HG03108 (cell line): Measurements from ENCODE around the gene THSD7A.

Experiments used
- ATAC-seq: cut with Tn5 transposase; IDR thresholded peaks from one replicate; pipeline ENCODE4 v1.9.1; 2021; ENCODE audit warnings: moderate library complexity; ENCODE audit not compliant: unreplicated experiment

Gene THSD7A

GRCh38 chr7:11754123-11754522, 77.9 kb downstream of the THSD7A start:
- ATAC-seq, result no peak

- no peak for ATAC-seq
Measured at GRCh38 chr7:11753433-11753832, 78.6 kb downstream of the THSD7A start.

GRCh38 chr7:11751807-11752389, 80.1 kb downstream of the THSD7A start:
- ATAC-seq, result no peak

- ATAC-seq, result no peak
Measured at GRCh38 chr7:11751315-11751714, 80.7 kb downstream of the THSD7A start.

DNA sequence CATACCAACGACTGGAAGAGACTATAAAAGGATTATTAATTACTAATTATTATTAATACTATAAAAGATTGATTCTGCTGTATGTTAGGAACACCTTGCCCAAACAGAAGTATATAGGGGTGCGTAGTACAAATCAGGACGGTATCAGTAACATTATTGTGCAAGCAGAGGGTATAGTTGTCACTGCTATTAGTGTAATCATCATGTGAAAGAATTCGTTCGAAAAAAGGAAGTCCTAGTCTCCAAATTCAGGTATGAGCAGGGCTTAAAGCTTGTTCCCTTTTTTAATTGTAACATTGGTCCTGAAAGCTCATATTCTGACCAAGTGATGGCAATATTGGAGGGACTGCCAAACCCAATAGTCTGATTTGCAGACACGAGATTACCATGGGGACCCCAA, 81.8 kb downstream of the THSD7A start:
- ATAC-seq, result no peak

GRCh38 chr7:11749629-11750028, 82.4 kb downstream of the THSD7A start:
- ATAC-seq, result no peak

- ATAC-seq, result no peak
Measured at GRCh38 chr7:11748884-11749283, 83.1 kb downstream of the THSD7A start.

DNA sequence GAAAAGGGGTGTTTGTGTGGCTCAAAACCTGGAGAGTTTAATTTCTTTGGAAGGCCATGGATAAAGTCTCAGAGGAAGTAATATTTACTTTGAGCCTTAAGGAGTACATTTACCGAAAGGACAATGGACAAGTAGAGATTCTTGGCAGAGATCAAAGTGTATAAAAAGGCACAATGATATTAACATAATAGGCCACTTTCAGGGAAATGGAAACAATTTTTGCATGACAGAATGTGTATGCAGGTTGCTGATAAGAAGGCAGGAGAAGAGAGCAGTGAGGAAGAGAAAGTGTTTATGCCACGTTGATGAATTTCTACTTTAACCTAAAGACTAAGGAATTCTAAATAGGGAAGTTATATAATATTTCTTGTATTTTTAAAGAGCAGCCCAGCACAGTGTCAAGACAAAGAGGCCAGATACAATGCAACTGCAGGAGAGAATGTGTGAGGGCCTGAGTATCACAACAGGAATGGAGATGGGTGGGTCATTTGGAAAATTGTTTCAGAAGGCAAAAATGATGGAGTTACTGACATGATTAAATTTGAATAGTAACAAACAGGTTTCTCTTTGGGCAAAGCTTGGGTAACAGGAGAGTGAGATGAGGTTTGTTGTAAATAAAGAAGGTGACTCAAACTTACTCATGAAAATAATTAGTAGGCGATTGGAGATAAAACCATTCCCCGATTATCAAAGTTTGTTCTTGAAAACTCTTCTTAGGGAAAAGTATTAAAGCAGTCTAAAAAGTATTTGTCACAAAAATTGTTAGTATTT, 84.1 kb downstream of the THSD7A start:
- ATAC-seq, result no peak

DNA sequence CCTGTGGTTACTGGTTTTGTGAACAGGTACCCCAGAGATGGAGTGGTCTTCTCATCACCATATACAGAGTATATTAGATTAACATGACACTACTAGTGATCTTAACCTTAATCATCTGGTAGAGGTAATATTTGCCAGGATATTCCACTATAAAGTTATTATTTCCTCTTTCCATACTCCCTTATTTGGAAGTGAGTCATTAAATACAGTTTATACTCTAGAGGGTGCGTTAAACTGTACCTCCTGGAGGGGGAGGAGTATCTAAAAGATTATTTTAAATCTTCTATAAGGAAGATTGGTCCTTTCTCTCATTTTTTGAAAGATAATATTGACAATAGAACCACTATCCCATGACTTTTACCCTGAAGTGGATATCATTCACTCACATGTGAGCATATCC, 85.4 kb downstream of the THSD7A start:
- no peak for ATAC-seq

- no peak for ATAC-seq
Measured at GRCh38 chr7:11743548-11743947, 88.5 kb downstream of the THSD7A start.

- ATAC-seq, result no peak
Measured at GRCh38 chr7:11743016-11743415, 89.0 kb downstream of the THSD7A start.

DNA sequence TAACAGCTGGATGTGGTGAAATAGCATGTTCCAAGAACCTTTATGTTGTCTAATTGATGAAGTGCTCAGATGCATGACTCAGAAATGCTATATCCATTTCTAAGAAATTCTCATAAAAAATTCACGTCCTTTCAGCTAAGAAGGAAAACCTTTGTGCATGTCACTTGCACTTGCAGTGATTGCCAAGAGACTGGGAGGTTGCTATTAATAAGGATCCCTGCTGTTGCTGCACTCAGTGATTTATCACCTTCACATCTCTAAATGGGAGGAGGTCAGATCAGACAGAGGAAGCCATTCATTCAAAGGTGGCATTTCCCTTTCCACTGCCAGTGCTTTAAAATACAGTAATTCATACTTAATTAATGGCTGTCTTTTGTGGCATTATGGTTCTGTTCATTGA, 89.5 kb downstream of the THSD7A start:
- ATAC-seq, result no peak

DNA sequence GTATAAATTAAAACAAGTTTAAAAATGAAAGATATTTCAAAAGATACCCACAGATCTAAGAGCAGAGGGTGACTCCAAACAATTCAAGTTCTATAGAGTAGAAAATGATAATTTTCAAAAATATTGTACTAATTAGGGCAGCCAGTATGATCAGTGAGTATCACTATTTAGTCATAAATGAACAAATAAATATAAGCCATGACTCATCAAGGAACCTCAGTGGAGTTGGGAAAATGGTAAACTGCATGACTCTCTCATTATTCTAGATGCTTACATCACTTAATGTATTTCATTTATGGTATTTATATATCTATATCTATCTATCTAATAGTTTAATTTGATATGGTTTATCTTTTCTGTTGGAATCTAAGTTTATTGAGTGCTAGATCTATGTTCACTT, 94.3 kb downstream of the THSD7A start:
- ATAC-seq, result no peak

DNA sequence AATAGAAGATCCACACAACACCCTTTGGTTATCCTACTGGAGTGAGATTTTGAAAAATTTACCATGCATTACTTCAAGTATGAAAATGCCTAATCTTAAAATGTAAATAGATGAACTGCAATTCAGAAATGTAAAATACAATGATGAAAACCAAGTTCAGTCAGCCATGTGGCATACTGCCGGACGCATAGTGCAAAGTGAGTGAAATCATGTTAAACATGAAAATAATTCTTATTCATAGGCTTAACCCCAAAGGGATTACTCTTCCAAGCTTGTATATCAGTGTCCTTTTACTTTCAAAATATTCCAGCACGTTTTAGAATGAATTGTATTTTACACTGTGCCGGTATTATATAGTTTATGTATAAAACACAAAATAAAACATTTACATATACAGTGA, 99.8 kb downstream of the THSD7A start:
- no peak for ATAC-seq

GRCh38 chr7:11730725-11731124, 101.3 kb downstream of the THSD7A start:
- ATAC-seq, result no peak

DNA sequence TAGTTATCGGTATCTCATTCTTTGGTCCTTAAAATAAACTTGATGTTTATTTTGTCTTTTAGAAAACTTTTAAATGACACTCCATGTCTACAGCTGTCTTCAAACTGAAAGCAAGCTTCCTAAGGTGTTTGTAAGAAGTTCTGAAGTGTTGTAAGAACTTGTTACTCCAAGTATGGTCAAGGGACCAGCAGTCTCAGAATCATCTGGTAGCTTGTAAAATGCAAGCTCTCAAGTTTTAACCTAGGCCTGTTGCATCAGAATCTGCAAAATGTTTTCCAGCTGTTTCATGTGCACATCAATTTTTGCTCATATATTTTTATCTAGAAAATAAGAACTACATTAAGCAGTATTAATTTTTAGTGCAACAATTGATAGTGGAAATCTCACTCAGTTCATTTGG, 104.1 kb downstream of the THSD7A start:
- no peak for ATAC-seq

DNA sequence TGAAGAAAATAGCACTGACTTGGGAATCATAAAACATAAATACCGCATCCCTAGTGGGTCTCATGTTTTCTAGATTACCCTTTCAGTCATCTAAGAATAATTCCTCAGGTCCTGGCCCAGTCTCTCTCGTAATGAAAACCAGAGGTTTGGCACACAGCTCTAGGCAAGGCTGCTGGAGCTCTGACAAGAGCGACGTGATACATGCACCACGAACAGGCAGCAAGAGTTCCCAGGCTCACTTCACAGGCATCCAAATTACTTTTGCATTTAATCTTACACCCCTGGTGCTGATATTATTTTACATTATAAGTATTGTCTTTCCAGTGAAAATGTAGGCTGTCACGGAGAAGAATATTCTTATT, 105.2 kb downstream of the THSD7A start:
- ATAC-seq, result no peak

GRCh38 chr7:11726001-11726793, 105.8 kb downstream of the THSD7A start:
- ATAC-seq, result no peak

- no peak for ATAC-seq
Measured at GRCh38 chr7:11716185-11716584, 115.8 kb downstream of the THSD7A start.

DNA sequence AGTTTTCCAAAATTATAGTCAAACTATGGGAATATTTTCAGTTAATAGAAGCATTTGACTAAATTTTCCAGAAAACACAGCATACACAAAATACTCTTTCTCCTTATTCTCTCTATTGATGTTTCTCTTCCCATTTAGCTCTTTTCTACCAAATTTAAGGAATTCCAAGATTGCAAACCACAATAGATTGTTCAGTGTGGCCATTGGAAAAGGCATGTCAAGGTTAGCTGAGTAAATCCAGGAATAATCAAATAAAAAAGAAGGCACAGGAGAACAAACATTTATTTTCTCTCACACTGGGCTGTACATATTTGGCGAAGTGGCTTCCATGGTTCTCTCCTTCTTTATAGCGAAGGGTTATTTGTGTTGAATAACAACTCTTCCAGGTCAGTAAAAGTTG, 117.3 kb downstream of the THSD7A start:
- no peak for ATAC-seq

DNA sequence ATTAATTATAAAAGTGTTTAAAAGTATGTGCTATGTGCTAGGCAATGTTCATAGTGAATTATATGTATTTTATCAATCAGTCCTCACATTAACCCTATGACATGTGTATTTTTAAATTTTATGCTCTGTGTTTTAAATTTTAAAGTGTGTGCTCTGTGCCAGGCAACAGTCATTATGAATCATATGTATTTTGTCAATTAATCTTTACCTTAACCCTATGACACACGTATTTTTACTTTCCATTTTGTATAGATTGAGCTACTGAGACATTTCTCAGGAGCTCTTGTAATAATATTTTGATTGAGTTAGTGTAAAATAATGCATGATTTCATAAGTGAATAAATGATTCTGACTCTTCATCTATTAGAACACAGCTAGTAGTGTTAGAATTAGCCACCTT, 117.8 kb downstream of the THSD7A start:
- no peak for ATAC-seq

GRCh38 chr7:11713352-11713751, 118.6 kb downstream of the THSD7A start:
- ATAC-seq, result no peak
